ENCODE measurements around the gene DMXL1. TPM values are rescaled to one million over a fixed set of nuclear protein-coding genes. Genes with fewer than 3 reads are reported as not detected.

The DMXL1 gene
- total RNA-seq, 6 experiments from 2014 or later: 19.1 to 25.6 (median 22.9) TPM

DNA sequence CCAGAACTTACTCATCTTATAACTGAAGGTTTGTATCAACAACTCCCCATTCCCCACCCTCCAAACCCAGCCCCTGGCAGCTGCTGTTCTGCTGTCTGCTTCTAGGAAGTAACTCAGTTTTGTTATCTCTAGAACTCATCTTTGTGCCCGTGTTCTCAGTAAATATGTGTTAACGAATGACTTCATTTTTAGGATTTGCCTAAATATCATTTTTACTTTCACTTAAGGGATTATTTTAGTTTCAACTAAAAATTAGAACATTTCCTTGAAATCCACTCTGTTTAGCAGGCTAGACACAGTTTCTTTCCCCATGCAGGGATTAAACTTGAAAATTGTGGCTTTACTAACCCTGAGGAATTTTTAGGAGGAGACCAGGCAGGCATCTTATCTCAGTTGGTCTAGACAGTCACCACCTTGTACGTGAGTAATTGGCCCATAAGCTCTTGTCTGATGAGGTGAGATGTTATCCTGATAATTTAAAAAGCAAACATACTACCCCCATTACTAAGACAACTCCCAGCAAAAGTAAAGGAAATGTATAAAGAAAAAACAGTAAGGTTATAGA is 216.7 kb downstream of the DMXL1 start:
- no peak for DNase-seq
- intact Hi-C loops (cut with DNase I): no loop called here
- H3K27ac ChIP-seq: no peak overlapping the region
- no peaks in the 10 kb centered on the region for H3K9me3 ChIP-seq
- H3K4me1 ChIP-seq: no peaks in the 10 kb centered on the region
- no peak for ATAC-seq
- WGBS (ENCODE audit: insufficient coverage, low coverage, low lambda C conversion rate, missing lambda C conversion rate): 39% methylated on average over 3 of the region's 3 CpGs
- no peaks in the 10 kb centered on the region for H3K36me3 ChIP-seq
- H3K4me3 ChIP-seq: no peak overlapping the region
- TF ChIP-seq CTCF (IDR thresholded peaks at IDR 0.05): no peak
- no peak for TF ChIP-seq POLR2A (IDR thresholded peaks at IDR 0.05)
- no peaks in the 10 kb centered on the region for H3K27me3 ChIP-seq

GRCh38 chr5:119288379-119289033 is 217.6 kb downstream of the DMXL1 start:
- no peak for ATAC-seq
- H3K4me3 ChIP-seq: no peak overlapping the region

DNA sequence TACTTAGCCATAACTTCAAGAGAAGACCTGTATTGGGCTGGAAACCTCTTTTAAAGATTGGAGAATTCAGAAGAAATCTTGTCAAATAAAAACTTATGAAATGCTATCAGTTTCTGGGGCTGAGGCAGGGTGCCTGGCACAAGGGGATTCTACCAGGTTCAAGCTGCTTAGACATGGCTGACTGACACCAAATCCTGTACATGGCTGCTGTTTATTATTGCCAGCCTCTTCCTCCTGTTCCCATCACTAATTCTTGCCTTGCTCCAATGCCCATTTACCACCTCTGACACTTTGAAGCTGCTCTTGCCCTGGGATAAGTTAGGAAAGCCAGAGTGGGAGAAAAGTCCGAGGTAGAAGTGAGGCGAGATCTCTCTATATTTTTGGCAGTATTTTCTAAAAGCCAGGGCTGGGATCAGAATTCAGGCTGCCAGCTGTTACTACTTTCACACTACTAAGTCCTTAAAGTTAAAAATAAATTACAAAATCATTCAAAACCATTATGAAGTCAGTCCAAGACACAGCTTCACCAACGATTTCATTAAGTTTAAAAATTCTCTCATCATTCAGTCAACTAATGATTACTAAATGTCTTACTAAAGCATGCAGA is 218.7 kb downstream of the DMXL1 start:
- Histone ChIP-seq H3K27me3 (no peaks in the 10 kb centered on the region), H3K27ac (peak overlapping the region in 1 of 3 donors; percentile 6), H3K36me3 (no peaks in the 10 kb centered on the region), H3K4me1 (no peaks in the 10 kb centered on the region), H3K4me3 (no peak overlapping the region), H3K9me3 (no peaks in the 10 kb centered on the region)
- DNase-seq (no peak), ATAC-seq (no peak)
- WGBS (ENCODE audit: insufficient coverage, low coverage, low lambda C conversion rate, missing lambda C conversion rate): 67% methylated on average over 3 of the region's 3 CpGs
- intact Hi-C loops (cut with DNase I): no loop called here
- TF ChIP-seq POLR2A (IDR thresholded peaks at IDR 0.05): no peak
- TF ChIP-seq CTCF (IDR thresholded peaks at IDR 0.05): no peak

More at GRCh38 chr5:119288379-119289033, 217.6 kb downstream of the DMXL1 start:
- Histone ChIP-seq H3K27ac (no peak overlapping the region), H3K4me1 (no peaks in the 10 kb centered on the region), H3K36me3 (no peaks in the 10 kb centered on the region), H3K27me3 (no peaks in the 10 kb centered on the region), H3K9me3 (no peaks in the 10 kb centered on the region)
- WGBS (ENCODE audit: insufficient coverage, low coverage, low lambda C conversion rate, missing lambda C conversion rate): 58% methylated on average over 2 of the region's 2 CpGs
- intact Hi-C loops (cut with DNase I): no loop called here
- no peak for DNase-seq
- TF ChIP-seq POLR2A (IDR thresholded peaks at IDR 0.05) (no peak), CTCF (IDR thresholded peaks at IDR 0.05) (no peak)

DNA sequence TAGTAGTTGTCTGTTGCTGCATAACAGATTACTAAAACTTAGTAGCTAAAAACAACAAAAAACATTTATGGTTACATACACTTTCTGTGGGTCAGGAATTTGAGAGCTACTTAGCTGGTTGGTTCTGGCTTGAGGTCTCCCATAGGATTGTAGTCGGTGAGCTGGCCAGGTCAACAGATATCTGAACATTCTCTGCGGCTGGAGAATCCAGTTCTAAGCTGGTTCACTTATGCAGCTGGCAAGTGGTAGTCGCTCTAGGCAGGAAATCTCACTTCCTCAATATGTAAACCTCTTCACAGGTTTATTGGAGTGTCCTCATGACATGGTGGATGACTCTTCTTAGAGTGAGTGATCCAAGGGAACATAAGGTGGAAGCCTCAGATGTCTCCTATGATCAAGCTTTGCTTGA is 219.3 kb downstream of the DMXL1 start:
- Histone ChIP-seq H3K9me3 (no peaks in the 10 kb centered on the region), H3K4me3 (no peak overlapping the region), H3K27me3 (no peaks in the 10 kb centered on the region), H3K4me1 (no peaks in the 10 kb centered on the region), H3K27ac (no peak overlapping the region), H3K36me3 (no peaks in the 10 kb centered on the region)
- TF ChIP-seq POLR2A (IDR thresholded peaks at IDR 0.05) (no peak), CTCF (IDR thresholded peaks at IDR 0.05) (no peak)
- 37% methylated on average over 3 of the region's 3 CpGs for WGBS (ENCODE audit: insufficient coverage, low coverage, low lambda C conversion rate, missing lambda C conversion rate)
- ATAC-seq (peak in 3 of 4 donors; percentile 18 to 57 (median 48)), DNase-seq (no peak)
- intact Hi-C loops (cut with DNase I): no loop called here
